Endothelial cell of umbilical vein (primary cell): Measurements from ENCODE around the gene RTEL1.

Source experiments
- CTCF ChIP-seq, 2 donors: IDR thresholded peaks; 1 replicate in 1 of 2; 2 replicates in 1 of 2; pipeline ENCODE4 v1.5.1; 2011; ENCODE audit warnings: low read length in 2 of 2, mild to moderate bottlenecking in 2 of 2, moderate library complexity in 2 of 2, control low read depth in 1 of 2, inconsistent platforms in 1 of 2, low read depth in 1 of 2; ENCODE audit not compliant: insufficient read depth in 1 of 2; ENCODE audit errors: extremely low read depth in 1 of 2
- EZH2 ChIP-seq: IDR thresholded peaks from 2 replicates; pipeline ENCODE4 v1.6.1; 2012; ENCODE audit warnings: borderline replicate concordance, low read depth, mild to moderate bottlenecking, moderate library complexity, low read length, inconsistent platforms; ENCODE audit not compliant: severe bottlenecking
- FOS ChIP-seq: IDR thresholded peaks from 2 replicates; pipeline ENCODE4 v1.6.1; 2011; ENCODE audit warnings: mild to moderate bottlenecking, low read length, moderate library complexity, borderline replicate concordance; ENCODE audit not compliant: insufficient read depth
- JUN ChIP-seq: IDR thresholded peaks from 2 replicates; pipeline ENCODE4 v1.6.1; 2011; ENCODE audit warnings: borderline replicate concordance, low read depth; ENCODE audit not compliant: insufficient read length, insufficient read depth
- MAX ChIP-seq: IDR thresholded peaks from 2 replicates; pipeline ENCODE4 v1.6.1; 2011; ENCODE audit not compliant: insufficient read depth, insufficient read length
- MYC ChIP-seq: IDR thresholded peaks from one replicate; pipeline ENCODE4 v1.6.1; 2011; ENCODE audit warnings: mild to moderate bottlenecking, low read depth, low read length
- POLR2A ChIP-seq: IDR thresholded peaks from 2 replicates; pipeline ENCODE4 v1.6.1; 2012; ENCODE audit warnings: low read depth, mild to moderate bottlenecking, control low read depth, low read length
- POLR2AphosphoS5 ChIP-seq: IDR thresholded peaks from 2 replicates; pipeline ENCODE4 v1.6.1; 2012; ENCODE audit warnings: low read depth, mild to moderate bottlenecking, control low read depth, low read length, moderate library complexity; ENCODE audit not compliant: insufficient read depth

- TF ChIP-seq CTCF (IDR thresholded peaks at IDR 0.05; ENCODE audit: extremely low read depth in 1 of 2, insufficient read depth in 1 of 2, low read depth in 1 of 2, low read length in 2 of 2) (no peak), MAX (no peak), POLR2A (no peak), EZH2 (no peak), JUN (no peak), POLR2AphosphoS5 (no peak), MYC (no peak), FOS (no peak)
Observed at GRCh38 chr20:63681609-63682142, 23.6 kb downstream of the RTEL1 start.
